Prostate gland (tissue), 2 donors: ENCODE results near the gene FAM107B.

Experiments used
- POLR2A ChIP-seq: fragments of 450-650 bp; IDR thresholded peaks from one replicate; pipeline ENCODE4 v1.6.1; 2016; ENCODE audit warnings: antibody characterized with exemption, mild to moderate bottlenecking
- TF ChIP-seq, protein P1 (sequence below), 4 experiments: fragments of 200-600 bp in 2 of 4; fragments of 450-650 bp in 2 of 4; sonication (generic) in 2 of 4; IDR thresholded peaks; 1 replicate in 3 of 4; 2 replicates in 1 of 4; pipeline ENCODE4 v1.5.1; 2016 to 2019; ENCODE audit warnings: antibody characterized with exemption in 4 of 4, mild to moderate bottlenecking in 2 of 4, moderate library complexity in 2 of 4

DNA sequence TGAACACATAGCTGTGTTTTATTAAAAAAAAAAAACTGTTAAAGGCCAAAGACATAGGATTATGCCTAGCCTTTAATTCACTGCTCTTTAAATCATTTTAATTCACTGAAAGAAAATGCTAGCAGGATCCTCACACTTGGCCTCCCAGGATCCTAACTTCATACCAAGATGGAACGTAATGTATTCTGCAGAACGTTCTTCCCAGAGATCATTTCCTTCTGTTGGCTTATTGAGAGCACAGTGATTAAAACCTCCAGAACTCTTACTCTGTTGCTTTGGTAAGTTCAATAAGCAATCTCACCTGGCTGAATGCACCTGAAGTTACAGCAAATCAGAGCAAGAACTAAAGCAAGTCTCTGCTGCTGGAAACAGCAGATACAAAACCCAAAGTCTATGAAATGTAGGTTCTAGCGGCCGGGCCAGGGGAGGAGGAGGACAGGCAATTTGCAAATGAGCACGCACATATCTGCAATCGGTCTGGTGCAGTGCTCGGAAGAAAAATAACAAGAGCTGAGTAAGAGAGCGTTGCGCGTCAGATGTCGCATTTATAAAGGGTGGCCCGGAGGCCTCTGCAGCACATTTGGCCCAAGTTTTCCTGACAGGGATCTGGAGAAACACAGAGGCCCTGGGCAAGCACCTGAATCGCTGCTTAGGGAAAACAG, 193.9 kb downstream of the FAM107B start:
- no peak for TF ChIP-seq POLR2A
- TF ChIP-seq, protein P1, sequence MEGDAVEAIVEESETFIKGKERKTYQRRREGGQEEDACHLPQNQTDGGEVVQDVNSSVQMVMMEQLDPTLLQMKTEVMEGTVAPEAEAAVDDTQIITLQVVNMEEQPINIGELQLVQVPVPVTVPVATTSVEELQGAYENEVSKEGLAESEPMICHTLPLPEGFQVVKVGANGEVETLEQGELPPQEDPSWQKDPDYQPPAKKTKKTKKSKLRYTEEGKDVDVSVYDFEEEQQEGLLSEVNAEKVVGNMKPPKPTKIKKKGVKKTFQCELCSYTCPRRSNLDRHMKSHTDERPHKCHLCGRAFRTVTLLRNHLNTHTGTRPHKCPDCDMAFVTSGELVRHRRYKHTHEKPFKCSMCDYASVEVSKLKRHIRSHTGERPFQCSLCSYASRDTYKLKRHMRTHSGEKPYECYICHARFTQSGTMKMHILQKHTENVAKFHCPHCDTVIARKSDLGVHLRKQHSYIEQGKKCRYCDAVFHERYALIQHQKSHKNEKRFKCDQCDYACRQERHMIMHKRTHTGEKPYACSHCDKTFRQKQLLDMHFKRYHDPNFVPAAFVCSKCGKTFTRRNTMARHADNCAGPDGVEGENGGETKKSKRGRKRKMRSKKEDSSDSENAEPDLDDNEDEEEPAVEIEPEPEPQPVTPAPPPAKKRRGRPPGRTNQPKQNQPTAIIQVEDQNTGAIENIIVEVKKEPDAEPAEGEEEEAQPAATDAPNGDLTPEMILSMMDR (IDR thresholded peaks at IDR 0.05): no peak
